Colon (tissue), 2 donors: Measurements from ENCODE around the gene LIX1L.
A peak's percentile ranks its signal among the peaks of the same experiment; 100 is the strongest.
"Not testable (repeated sequence)": the region's sequence is repeated elsewhere in the genome, so short reads cannot be mapped to it uniquely, and the experiment has no call there.

Experiments
- FAIRE-seq: peaks from 2 replicates; lab custom pipeline; 2012; peaks lifted over from hg19 to GRCh38; lab: Jason Lieb, UNC
- donor health status: control.
- donor health status: control.

The LIX1L gene

GRCh38 chr1:145936247-145936646 is 21.6 kb downstream of the LIX1L start:
- no peak for FAIRE-seq

DNA sequence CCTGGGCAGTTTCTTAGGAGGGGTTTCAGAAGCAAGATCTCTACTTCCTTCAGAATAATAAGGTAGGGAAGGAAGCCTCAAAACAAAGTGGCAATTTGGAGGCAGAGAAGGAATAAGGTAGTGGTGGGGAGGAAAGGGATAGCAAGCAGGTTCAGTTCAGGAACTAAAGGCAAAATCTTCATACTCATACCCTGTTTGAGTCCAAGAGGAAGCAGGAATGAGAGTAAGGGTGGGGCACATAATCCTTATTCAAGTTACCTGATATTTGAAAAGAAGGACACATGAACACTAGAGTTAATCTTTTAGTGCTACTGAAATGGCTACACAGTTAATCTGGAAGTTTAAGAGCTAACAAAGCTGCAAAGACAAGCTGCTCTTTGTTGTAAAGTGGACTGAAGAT is 22.1 kb downstream of the LIX1L start:
- FAIRE-seq = no peak

GRCh38 chr1:145932522-145933009 is 25.3 kb downstream of the LIX1L start:
- FAIRE-seq = not testable (repeated sequence)

- no peak for FAIRE-seq
Observed at GRCh38 chr1:145927916-145928643, 29.7 kb downstream of the LIX1L start.

DNA sequence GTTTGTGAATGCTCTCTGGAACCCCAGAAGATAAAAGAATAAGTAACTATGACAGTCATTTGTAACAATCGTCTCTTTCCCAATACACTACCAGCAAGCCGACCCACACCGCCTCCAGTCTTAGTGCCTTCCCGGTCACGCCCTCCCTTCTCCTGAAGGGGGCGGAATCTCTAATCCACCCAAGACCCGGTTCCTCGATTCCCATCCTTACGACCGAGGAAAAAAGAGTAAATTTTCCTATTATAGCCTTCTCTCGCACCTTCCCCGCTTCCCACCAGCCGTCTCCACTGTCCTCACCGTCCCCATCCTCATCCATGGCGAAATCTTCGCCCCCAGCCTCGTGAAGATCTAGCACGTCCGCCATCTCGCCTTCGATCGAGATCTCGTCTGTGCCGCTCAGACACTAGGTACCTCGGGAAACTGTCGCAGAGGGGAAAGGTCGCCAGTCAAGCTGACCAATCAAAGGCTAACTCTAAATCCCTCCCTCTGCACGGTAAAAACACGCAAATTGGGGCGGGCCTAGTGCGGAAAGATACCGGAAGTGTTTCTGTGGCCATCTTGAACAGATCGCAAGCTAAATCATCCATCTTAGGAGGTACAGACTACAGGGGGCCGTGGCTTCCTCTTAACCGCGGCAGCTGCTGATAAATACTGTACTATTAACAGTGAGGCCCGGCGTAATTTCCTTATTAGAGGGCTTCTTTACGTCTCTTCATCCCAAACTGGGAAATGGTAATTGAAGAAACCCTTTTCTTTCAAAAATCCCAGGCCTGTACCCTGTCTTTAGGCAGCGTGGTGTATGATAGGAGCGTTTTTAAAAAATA is 30.5 kb downstream of the LIX1L start, which contains the start of gene RBM8A:
Gene RBM8A, minus strand, starts transcription at position 422 of the 824 bp plus-strand sequence. Its CDS starts 58 bp downstream, at position 364.
- FAIRE-seq = peak; percentile 10

GRCh38 chr1:145926686-145927062 is 31.1 kb downstream of the LIX1L start:
- no peak for FAIRE-seq

DNA sequence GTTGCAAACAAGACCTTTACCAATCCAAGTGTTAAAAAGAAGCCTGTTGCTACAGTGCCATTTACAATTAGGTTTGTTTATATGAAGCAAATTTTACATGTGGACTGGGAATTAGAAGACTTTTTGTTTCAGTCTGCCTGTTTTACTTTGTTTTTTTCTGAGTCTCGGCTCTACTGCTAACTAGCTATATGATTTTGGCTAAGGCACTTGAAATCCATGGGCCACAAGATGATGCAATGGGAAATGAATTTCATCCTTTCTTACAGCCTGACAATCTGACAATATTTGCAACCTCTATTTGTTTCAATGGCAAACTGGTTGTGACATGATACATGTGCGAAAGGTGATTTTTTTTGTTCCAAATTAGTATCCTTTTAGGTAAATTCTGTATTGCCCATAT is 35.6 kb downstream of the LIX1L start:
- no peak for FAIRE-seq

DNA sequence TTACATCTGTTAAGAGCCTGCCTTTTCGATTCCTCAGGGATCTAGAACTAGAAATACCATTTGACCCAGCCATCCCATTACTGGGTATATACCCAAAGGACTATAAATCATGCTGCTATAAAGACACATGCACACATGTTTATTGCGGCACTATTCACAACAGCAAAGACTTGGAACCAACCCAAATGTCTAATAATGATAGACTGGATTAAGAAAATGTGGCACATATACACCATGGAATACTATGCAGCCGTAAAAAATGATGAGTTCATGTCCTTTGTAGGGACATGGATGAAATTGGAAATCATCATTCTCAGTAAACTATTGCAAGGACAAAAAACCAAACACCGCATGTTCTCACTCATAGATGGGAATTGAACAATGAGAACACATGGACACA is 37.5 kb downstream of the LIX1L start:
- FAIRE-seq = not testable (repeated sequence)

GRCh38 chr1:145918992-145919939 is 38.6 kb downstream of the LIX1L start:
- FAIRE-seq = no peak

- no peak for FAIRE-seq
Observed at GRCh38 chr1:145918144-145918991, 39.4 kb downstream of the LIX1L start, which contains the start of gene PEX11B. TSS of gene PEX11B (minus strand) at chr1:145918717. CDS start at chr1:145918688, 29 bp downstream.

DNA sequence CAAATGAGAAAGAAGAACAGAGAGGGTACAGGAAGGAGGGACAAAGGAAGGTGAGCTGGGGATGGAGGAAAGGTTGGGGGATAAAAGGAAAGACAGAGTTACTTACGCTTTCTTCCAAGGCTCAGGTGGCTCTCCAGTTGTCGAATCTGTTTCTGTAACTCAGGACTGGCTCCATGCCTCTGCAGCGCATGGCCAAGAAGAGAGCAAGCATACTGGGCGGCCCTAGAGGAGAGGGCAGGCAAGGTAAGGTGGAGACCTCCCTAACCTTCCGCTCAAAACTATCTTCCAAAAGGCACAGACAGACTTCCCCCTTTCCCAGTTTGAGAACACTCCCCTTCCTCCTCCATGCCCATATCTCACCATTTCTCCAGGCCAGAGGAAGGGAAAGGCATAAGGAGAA is 40.2 kb downstream of the LIX1L start:
- FAIRE-seq = no peak

DNA sequence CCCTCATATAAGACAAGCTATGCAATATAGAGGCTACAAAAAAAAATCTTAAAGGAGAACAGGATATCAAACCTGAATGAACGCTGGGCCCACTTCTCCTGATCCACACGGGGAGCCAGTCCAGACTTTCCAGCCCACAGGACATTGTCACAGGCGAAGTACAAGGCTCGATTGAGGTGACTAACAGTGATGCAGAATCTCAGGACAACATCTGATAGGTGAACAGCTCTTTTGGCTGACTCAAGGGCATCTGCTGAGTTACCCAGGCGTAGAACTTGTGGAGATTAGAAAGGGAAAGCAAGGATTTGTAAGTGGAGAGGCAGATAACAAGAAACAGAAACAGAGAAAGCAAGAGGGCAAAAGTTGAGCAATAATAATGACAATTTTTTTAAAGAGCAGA is 41.1 kb downstream of the LIX1L start:
- FAIRE-seq = no peak

GRCh38 chr1:145912128-145912641 is 45.6 kb downstream of the LIX1L start:
- no peak for FAIRE-seq

GRCh38 chr1:145908653-145909052 is 49.2 kb downstream of the LIX1L start:
- FAIRE-seq = no peak

DNA sequence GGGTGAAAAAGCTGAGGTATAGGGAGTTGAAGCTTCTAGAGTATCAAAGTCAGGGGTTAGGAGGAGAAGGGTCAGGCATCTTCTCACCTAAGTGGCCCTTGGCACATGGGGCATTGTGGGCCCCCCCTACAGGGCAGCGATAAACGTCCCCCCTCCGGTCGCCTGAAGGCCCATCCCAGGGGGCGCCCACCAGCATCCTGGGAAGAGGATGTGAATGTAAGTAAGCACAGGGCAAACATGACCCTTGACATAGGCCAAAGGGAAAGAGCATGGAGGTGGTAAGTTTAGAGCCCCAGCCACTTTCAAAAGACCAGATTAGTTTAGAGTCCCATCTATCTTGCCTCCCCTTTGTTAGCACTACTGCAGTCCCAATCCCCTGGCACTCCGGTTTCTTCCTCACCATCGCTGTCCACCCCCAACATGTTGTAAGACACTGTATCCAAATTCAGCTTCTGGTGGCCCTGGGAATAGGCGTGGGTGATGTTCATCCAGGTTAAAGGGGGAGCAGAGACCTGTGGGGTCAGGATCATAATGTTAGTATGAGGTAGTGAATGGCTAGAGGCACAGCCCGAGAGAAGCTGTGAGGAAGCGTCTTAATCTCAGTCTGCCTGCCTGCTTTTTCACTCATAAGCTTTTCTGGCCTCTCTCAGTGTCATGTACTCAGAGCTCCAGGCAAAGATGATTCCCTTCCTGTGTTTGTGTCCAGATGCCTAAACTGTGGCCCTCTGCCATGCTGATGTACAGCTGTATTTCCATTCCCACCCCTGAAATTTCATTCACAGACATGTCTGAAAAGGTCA is 50.7 kb downstream of the LIX1L start:
- FAIRE-seq = no peak

DNA sequence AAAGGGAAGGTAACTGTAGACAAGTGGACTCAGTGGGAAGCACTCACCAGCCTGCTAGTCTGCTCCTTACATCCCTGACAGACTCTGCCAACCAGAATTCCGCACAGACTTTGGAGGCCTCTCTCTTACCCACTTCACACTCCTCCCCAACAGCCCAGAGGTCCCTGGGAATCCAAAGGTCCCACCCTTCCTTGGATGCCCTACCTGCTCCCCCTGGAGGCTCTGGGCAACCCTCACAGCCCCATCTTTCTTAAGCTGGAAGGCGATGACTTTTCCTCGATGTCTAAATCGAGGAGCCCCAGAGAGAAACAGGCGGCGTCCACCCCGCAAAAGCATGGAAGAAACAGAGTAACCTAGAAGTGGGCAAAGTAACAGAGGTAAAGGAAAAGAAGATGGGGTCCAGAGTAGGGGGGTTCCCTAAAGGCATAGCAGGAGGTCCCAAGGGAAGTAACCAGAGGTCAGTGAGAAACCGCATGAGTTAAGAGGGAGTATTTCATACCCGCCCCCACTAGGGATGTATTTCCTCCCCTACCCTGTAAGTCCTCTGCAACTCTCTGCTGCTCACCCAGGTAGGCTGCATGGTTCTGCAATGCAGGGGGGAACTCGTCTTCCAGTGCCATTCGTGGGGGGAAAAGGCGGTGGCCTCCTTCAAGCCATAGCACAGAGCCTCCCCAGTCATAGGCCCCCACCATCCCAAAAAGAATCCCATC is 56.4 kb downstream of the LIX1L start:
- no peak for FAIRE-seq

DNA sequence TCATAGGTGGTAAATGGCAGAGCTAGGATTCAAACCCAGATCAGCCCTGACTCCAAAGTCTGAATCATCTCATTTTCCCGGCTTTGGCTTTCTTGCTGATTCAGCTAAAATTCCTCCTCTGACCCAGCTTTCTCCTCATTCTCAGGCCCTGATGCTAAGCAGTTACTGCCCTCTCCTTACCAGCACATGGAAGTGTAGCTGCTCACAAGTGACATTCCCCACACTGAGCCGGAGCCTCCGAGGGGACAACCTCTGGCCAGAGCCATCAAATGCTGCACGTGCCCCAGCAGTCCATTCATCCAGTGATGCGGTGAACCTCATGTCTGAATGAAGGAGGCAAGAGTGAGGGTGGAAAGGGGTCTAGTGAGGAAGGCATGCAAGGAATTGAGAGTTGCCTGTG is 59.1 kb downstream of the LIX1L start:
- FAIRE-seq = no peak

DNA sequence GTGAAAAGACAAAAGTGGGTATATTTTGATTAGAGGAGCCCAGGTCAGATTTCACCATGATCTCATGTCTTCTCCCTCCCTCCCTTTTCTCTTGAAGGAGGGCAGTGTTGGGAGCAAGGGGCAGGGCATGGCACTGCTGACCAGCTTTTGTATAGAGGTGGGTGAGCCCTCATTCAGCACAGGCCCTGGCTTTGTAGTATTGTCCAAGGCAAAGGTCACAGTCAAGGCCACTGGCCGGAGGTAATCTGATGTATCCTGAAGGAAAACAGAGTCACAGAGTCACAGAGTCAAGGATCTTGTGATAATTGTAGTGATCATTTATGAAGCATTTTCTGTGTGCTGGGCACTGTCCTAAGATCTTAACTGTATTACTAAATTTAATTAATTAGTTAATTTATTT is 59.8 kb downstream of the LIX1L start:
- FAIRE-seq = no peak

DNA sequence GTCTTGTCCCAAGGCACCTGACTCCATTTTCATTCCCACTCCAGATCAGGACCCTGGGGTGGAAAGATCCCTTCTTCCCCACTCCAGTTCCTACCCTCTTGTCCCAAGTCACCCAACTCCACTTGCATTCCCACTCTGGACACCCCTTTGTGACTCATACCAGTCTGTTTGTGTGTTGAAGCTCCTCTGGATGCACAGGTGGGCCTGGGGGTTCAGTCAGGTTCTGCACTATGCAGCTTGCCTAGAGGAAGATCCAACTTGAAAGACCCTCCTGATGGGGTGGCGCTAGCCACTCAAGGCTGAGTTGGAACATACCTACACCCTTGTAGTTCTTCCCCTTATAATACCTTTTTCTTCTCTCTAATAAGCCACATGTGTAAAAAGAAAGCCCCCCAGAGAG is 62.3 kb downstream of the LIX1L start:
- no peak for FAIRE-seq
